GM12892 (cell line): ENCODE measurements around the gene OSBPL10.

Experiments used
- POLR2A ChIP-seq: IDR thresholded peaks from 2 replicates; pipeline ENCODE4 v1.6.1; 2011; ENCODE audit warnings: low read depth, low read length, control low read depth
- POLR2AphosphoS5 ChIP-seq: IDR thresholded peaks from 2 replicates; pipeline ENCODE4 v1.6.1; 2011; ENCODE audit warnings: low read depth, low read length, control low read depth
- TAF1 ChIP-seq: IDR thresholded peaks from 2 replicates; pipeline ENCODE4 v1.6.1; 2011; ENCODE audit warnings: low read depth, mild to moderate bottlenecking, control low read depth, low read length, borderline replicate concordance

GRCh38 chr3:31624083-31624709 is 356.9 kb downstream of the OSBPL10 start:
- TF ChIP-seq POLR2AphosphoS5, result no peak
- no peak for TF ChIP-seq POLR2A
- TF ChIP-seq TAF1, result no peak
